Measurements from ENCODE around the gene ATRNL1.
"Not testable (repeated sequence)": the region's sequence is repeated elsewhere in the genome, so short reads cannot be mapped to it uniquely, and the experiment has no call there.

The ATRNL1 gene

DNA sequence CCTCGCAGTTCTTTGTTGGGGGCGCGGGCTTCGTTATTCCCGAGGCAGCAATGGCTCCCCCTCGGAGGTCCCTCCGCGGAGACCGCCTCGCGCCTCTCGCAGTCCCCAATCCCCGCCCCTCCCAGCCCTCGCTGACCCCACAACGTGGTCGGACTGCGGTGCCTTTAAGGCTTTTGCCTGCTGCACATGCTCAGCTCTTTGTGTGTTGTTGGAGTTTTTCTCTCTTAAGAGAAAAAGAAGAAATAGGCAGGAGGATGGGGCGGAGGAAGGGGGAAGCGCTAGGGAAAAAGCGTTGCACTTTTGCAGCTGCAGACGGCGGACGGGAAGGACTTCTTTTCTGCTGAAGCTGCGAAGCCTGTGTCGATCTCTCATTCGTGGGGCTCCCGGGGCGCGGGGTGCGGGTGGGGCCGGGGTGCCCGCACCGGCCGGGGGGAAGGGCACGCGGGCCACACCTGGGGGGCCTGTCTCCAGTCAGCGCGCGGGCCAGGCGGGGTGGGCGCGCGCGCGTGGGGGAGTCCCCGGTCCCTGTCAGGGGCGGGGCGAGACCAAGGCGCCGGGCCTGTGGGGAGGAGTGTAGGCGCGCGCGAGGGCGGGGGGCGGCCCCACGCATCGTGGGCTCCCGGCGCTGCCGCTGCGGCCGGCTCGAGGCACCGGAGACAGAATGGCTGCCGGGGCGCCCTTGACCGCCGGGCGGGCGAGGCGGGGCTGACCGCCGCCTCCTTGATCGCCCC lies 445 bp upstream of the ATRNL1 start:
- DNase-seq = no peak

DNA sequence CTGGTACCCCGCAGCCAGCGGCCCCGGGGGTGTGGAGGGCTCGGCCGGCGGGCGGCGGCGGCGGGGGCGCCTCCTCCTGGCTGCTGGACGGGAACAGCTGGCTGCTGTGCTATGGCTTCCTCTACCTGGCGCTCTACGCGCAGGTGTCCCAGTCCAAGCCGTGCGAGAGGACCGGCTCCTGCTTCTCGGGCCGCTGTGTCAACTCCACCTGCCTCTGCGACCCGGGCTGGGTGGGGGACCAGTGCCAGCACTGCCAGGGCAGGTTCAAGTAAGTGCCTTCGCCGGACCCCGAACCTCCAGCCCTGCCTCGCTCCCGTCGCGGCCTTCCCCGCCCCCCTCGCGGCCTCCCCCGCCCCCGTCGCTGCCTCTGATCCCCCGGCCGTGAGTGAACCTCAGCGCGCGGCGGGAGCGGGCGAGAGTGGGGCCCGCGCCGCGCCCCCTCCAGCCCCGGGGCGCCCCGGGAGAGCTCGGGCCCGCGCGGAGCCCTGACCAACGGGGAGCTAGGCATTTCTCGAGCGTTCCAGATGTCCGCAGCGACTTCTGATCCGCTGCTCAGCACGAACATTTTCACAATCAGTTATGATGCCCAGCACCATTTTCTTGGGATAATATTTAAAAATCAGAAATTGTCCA lies 727 bp downstream of the ATRNL1 start:
- peak; percentile 2 for DNase-seq

DNA sequence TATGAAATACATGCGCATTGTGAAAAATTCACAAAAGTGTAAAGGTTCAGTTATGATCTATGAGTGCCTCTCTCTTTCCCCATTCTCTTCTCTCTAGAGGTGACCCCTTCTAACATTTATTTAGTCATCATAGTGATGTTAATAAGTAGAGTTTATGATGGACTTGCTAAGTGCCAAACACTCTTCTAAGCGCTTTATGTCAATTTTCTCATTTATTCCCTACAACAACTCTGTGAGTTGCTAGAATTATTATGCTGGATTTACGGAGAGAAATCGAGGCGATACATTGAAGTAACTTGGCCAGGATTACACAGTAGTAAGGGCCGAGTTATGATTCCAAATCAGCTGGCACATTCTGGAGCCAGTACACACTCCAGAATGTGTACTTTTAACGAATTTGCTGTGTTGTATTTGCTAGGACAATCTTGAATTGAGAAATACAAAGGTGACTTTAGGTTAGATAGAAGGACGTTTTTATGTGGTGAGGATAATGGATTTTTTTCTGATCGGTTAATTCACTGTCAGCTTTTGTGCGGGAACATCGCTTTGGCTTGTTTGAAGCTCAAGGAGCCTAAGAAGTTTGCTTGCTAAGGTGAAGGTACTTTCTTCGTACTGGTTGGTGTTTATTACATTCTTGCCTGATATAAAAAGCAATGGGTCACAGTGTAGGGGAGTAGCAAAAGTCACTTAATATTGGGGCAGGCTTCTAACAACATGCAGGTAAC lies 1.4 kb downstream of the ATRNL1 start:
- no peak for DNase-seq

DNA sequence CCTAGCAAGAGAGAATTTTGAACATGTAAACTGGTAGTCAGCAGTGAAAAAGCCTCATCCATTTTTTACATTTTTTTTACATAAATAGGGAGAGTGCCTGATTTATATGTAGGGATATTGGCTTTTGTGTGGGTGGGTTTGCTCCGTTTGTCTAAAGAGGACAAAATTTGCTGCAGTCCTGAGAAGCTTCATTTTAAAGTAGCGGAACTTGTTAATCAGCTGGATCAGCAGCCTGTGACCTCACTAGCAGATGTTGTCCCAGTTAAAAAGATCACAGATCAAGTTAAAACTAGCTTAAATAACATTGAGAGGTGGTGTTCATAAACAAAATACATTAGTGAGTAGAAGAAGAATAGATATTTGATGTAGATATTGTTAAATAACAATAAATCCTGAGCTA lies 2.6 kb downstream of the ATRNL1 start:
- DNase-seq = no peak

DNA sequence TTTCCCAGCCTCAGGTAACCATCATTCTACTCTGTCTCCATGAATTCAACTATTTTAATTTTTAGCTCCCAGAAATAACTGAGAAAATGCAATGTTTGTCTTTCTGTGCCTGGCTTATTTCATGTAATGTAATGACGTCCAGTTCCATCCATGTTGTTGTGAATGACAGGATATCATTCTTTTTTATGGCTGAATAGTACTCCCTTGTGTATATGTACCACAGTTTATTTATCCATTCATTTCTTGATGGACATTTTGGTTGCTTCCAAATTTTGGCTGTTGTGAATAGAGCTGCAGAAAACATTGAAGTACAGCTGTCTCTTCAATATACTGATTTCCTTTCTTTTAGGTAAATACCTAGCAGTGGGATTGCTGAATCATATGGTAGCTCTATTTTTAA lies 10.5 kb downstream of the ATRNL1 start:
- no peak for DNase-seq

DNA sequence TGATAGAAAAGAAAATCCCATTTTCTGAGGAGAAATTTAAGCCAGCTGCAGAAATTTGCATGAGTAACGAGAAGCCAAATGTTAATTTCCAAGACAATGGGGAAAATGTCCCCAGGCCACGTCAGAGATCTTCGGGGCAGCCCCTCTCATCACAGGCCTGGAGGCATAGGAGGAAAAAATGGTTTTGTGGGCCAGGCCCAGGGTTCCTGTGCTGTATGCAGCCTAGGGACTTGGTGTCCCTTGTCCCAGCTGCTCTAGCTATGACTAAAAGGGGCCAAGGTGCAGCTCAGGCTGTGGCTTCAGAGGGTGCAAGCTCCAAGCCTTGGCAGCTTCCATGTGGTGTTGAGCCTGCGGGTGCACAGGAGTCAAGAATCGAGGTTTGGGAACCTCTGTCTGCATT lies 12.2 kb downstream of the ATRNL1 start:
- not testable (repeated sequence) for DNase-seq

DNA sequence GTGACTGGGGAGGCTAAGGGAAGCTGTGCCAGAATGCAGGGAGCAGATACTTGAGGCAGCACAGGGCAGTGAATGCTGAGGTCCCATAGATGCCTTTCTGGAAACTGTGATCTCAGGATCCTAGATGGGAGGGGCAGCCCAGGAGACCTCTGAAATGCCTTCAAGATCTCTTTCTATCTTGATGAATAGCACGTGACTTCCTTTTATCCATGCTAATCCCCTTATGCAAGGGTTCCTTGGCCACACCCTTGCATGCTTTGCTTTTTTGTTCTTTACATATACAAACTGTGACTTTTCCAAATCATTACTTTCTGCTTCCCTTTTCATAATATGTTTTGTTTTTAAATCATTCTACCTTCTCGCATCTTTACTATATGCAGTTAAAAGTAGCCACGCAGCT lies 14.7 kb downstream of the ATRNL1 start:
- DNase-seq = no peak

DNA sequence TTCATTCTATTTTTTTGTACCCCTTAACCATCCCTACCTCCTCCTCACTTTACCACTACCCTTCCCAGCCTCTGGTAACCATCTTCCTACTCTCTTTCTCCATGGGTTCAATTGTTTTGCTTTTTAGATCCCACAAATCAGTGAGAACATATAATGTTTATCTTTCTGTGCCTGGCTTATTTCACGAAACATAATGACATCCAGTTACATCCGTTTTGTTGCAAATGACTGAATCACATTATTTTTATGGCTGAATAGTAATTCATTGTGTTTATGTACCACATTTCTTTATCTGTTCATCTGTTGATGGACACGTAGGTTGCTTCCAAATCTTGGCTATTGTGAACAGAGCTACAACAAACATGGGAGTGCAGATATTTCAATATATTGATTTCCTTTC lies 24.1 kb downstream of the ATRNL1 start:
- DNase-seq = no peak

DNA sequence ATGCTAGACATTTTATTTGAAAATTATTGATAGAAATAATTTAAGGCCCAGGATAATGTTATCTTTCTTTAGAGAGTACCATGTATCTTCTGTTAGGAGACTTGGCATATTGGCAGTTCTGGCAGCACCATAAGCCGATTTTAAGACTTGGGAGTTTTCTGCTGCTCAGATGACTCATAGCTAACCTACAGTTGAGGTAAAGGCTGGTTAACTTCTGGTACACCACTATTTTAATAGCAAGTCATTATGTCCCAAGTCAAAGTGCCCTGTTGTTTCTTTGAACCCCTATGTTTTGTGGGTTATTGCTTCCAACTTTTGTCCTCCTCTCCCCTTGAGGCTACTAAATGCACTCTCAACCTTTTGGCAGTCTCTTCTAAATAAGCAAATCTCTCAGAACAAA lies 25.2 kb downstream of the ATRNL1 start:
- DNase-seq = no peak

DNA sequence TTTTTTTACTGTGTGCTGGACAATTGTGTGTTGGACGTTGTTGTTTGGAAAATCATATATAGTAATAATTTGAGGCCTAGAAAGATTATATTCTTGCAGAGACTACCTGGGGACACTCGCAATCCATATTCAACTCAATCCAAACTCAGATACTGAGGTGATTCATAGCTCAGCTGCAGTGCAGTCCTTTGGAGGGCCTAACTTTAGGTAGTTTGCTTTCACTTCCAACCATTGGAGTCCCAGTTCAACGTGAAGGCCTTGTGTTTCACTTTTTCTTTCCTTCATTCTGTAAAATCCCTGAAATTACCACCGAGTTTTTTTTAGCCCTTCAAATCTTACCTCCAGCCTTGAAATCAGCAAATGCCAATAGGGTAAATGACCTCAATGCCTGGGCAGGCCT lies 32.3 kb downstream of the ATRNL1 start:
- no peak for DNase-seq

DNA sequence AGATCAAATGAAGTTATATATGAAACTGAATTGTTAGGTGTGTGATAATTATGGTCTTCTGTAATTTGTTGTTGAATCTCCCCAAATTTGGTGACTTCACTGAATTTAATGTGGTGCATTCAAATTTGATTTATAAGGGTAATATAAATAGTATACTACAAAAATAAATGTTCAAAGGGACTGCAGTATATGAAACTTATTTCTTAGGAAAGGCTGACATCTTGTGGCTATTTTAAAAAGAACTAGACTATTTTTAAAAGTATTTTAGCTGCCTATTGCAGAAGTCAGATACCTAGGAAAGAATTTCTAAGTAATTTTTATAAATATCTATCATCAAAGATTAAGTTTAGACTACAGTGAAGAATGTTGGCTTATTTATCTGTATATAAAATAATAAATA lies 36.6 kb downstream of the ATRNL1 start:
- no peak for DNase-seq

DNA sequence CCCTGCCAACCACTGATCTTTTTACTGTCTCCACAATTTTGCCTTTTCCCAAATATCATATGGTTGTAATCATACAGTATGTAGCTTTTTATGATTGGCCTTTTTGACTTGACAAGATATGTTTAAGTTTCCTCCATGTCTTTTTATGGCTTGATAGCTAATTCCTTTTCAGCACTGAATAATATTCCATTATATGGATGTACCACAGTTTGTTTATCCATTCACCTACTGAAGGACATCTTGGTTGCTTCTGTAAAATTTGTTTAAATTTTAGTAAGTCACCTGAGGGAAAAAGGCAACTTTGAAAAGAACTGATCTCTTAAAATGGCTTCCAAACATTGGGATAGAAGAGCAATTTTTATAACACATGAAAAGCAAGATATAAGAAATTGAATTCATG lies 43.5 kb downstream of the ATRNL1 start:
- no peak for DNase-seq

DNA sequence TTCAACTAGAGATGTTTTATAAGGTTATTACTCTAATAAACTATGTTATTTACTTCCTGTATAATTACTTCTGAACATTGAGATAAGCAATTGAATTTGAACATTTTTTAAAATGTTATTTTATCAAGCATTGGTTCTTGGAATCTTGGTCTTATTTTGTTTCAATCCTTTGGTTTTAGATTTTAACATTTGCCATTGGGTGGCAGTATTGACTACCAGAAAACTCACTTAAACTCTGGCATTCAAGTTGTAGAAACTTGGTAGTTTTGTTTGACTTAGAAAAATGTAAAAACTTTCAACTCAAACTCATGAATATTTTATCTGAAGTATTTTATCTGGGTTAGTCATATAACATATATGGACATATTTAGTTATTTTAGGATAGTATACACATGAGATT lies 48.1 kb downstream of the ATRNL1 start:
- no peak for DNase-seq

DNA sequence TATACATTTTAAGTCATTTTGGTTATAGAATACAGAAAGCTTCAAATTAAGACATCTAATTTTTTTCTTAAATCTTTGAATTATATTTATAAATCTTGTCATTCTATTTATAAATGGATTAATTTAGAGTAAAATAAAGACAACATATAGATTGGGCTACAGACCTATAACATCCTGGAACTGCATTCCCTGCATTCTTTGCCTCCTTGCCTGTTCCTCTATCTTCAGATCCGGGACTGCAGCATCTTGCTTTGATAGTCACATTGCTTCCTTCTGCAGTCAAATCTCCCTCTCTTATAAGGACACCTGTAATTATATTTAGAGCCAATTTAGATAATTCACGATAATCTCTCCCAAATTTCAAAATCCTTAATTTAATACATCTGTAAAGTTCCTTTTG lies 64.2 kb downstream of the ATRNL1 start:
- no peak for DNase-seq

DNA sequence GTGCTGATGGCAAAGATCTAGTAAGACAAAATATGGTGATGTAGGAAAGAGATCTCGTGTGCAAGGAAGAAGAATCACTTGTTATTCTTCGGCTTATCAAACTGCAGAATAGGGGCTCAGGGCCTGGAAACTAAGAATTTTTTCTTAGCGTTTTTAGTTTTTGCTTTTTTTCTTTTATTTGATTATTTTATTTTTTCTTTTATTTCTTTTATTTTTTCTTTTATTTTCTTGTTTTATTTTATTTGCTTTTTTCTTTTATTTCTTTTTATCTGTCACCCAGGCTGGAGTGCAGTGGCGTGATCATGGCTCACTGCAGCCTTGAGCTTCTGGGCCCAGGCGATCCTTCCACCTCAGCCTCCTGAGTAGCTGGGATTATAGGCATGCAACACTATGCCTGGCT lies 70.0 kb downstream of the ATRNL1 start:
- DNase-seq = no peak

DNA sequence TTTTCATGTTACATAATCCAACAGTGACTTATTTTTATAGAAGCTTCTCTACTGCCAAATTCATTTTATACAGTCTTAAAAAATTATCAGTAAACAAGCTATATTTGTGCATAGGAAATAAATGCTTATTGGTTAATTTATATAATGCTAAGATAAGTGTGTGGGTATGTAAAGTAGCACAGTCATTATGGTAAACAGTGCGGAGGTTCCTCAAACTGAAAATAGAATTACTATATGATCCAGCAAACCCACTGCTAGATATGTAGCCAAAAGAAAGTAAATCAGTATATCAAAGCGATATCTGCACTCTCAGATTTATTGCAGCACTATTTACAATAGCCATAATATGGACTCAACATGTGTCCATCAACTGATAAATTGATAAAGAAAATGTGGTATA lies 71.1 kb downstream of the ATRNL1 start:
- DNase-seq = no peak

DNA sequence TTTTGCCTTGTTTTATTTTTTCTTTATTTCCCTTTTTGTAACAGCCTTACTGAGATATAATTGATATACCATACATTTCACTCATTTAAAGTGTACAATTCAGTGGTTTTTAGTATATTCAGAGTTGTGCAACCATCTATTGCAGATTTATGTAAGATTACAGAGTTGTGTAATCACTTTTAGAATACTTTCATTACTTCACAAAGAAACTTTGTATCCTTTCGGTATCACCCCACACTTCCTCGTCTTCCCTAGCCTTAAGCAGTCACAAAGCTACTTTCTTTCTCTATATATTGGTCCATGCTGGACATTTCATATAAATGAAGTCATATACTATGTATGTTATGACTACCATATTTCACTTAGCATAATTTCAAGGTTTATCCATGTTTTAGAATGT lies 74.6 kb downstream of the ATRNL1 start:
- DNase-seq = no peak

DNA sequence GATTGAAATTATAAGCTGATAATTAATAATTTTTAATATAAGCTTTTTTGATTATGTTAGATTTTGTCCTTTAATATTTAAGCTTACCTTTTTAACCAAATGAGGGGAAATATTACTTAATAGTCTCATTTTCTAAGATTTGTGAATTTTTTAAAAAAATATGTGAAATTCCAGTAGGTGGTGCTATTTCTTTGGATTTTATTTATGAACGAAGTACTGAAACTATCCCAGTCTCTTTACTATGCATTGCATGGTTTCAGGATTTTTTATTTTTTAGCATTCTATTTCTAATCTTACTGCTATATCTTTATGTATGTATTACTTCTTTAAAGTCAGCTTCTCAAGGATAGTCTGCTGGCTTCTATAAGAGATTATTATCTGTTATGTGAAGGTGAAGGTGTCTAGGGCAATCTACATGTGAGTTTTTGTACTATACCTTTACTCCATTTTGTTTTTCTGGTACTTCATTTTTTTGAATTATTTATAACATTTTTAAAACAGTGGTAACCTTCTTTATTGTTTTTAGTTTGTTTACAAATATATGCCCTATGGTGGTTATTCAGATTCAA lies 78.3 kb downstream of the ATRNL1 start:
- DNase-seq = no peak

DNA sequence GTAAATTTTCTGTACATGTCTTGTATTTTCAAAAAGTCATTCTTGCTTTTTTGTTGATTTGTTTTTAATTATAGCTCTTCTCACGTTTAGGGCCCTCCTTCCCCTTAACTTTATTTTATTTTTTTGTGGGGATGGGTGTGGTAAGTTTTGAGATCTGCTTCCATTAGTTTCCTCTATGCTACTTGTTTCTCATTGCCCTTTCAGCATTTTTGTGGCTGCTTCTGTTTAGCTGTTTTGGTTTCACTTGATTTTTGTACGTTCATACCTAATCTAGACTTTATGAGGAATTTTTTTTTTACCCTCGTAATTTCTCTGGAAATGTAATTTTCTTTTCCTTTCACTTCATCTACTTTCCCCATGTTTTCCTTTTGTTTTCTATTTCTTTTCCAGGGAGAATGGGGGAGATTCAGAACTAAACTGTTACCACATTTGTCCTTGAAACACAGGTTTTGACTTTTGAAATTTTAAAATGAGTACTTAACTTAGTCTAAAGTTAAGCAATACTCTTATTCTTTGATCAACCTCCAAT lies 80.8 kb downstream of the ATRNL1 start:
- no peak for DNase-seq

DNA sequence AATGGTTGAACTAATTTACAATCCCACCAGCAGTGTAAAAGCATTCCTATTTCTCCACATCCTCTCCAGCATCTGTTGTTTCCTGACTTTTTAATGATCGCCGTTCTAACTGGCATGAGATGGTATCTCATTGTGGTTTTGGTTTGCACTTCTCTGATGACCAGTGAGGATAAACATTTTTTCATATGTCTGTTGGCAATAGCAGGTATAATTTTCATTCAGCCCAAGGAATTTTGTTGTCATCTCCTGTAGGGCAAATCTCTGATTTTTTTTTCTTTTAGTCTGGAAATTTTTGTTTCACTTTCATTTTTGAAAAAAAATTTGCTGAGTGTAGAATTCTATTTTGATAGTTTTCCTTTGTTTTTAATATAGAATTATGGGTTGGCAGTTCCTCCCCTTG lies 114.1 kb downstream of the ATRNL1 start:
- DNase-seq = not testable (repeated sequence)

DNA sequence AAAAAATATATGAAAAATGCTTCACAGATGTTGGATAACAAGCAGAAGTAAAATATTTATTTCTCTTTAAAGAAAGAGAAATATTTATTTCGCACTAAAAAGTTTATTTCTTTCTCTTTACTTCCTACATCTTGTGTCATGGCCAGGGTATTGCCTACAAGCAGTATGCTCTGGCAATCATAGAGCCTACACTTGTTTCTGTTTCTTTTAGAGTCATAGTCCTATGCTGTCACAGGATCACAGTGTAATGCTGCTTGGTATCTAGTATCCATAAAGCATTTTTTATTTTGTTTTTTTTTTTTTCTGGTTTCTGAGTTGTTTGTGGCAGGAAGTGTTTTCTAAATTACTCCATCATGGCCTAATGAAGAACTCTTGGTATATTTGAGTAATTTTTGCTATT lies 116.0 kb downstream of the ATRNL1 start:
- DNase-seq = no peak

DNA sequence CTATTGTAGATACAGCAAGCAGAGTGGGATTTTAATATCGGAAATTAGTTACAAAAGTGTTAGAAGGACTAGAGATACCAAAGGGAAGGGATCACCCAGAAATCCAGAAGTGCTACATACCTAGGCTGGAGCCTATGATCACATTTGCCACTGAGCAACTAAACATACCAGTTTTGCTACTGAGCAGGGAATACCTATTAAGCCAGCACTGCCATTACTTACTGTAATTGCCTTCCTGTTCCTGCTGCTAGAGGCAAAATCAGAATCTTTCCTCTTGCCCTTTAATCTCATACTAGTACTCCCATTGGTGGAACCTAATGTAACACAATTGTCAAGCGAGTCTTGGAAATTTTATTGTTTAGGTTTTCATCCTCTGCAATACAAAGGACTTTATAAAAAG lies 121.7 kb downstream of the ATRNL1 start:
- DNase-seq = no peak

DNA sequence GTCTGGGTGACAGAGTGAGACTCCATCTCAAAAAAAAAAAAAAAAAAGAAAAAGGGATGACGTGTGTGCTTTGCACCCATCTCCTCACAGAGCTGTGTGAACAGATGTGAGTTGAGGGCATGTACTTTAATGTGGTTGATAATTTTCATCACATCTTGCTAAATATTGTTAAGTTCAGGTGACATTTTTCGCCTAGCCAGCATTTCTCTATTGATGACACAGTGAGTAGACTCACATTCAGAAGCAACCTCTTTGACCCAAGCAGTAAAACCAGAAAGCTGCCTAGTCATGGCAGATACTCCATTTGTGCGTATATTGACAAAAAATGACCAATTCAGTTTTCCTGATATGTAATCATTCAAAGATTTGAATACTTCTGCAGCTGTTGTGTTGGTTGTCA lies 126.0 kb downstream of the ATRNL1 start:
- no peak for DNase-seq

DNA sequence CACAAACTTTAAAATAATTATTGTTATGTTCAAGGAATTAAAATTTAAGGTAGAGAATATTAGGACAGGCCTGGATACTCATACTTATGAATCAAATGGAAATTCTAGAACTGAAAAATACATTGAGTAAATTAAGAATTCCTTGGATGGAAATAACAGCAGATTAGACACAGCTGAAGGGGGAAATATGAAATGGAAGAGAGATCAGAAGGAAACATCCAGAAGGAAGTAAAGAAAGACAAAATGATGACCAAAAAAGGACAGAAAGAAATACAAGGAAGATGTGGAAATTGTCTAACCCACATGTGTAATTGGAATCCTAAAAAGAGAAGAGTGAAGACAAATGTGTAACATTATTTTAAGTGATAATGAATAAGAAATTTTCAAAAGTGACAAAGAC lies 128.9 kb downstream of the ATRNL1 start:
- no peak for DNase-seq
